ENCODE results near the gene EVI5.

The EVI5 gene

DNA sequence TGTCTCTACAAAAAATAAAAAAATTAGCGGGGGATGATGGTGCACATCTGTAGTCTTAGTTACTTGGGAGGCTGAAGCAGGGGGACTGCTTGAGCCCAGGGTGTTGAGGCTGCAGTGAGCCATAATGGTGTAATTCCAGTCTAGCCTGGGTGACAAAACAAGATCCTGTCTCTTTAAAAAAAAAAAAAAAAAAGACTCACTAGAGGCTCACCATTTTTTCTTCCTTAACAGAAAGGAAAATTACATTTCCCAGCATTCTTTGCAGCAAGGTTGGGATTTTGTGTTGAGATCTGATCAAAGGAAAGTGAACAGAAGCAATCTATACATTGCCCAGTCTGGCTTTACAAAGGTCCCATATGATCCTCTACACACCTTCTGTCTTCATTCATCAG lies 319.7 kb downstream of the EVI5 start:
- in situ Hi-C loops (cut with MboI; ENCODE audit: low sequenced_read_pairs) = no loop called here

DNA sequence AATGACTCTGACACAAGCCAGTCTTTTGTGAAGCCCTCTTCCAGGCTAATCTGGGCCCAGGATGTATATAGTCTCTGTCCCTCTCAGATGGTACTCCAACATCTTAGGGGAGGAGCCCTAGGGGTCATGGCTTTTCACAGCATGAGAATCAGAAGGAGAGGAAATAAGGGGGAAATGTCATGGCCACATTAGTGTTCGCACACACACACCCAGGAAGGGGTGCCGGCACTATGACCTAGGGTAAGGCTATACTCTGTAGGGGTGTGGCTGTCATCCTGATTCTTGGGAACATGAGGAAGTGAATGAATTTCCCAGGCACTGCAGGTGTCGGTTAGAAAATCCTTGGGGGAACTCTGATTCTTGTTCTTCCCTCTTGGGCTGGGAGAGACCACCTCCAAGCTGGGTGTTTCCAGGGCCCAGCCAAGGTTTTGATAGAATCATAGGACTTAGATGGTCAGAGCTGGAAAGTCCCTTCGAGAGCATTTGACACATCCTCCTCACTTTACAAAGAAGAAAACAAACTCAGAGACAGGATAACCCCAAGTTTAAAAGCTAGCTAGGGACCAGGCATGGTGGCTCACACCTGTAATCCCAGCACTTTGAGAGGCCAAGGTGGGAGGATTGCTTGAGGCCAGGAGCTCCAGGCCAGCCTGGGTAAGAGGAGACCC lies 320.2 kb downstream of the EVI5 start:
- in situ Hi-C loops (cut with MboI; ENCODE audit: low sequenced_read_pairs) = no loop called here

DNA sequence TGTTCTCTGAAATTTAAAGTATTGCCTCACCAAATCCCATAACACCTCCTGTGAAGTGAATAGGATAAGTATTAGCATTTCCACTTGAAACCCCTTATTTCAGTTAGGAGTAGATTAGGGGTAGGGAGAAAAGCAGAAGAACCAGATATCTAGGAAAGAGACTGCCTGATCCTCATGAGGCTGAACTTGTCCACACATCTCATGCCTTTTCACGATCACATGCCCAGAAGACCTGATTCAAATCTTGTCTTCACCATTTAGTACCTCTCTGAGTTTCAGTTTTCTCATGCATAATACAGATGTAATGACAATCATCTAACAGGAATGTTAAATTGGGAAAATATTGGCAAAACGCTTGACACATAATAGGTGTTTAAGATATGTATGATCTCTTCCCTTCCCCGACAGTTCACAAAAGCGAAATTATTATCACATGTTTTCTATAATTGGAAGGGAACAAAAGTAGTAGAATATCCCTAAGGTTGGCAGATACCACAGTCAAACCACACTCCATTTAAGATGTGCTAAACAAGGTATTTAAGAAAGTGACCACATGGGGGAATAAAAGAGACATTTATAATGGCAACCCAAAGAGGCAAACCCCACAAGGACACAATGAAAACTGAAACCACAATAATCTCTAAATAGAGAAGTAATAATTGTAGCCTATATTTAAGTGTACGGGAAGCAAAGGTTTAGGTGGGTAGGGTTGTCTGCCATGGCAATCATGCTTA lies 323.4 kb downstream of the EVI5 start:
- in situ Hi-C loops (cut with MboI; ENCODE audit: low sequenced_read_pairs) = no loop called here

DNA sequence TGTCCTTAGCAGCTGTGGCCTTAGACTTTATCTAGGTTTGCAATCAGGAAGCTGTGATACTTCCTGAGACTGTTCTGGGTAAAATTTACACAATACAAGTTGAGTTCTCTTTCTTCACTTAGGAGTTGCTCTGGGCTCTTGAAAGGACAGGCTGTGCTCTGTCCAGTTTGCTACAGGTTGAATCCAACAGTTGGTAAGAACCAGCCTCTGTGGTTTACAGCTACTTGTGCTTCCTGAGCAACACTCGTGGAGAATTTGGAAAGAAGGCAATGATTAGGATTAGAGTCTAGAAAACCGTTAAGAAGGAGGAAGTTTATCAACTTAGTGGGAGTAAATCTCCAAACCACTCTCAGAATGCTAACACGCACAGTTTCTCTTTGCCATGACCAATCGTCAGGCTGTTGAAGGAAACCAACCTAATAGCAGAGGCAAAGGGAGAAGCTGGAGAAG lies 325.0 kb downstream of the EVI5 start:
- in situ Hi-C loops (cut with MboI; ENCODE audit: low sequenced_read_pairs) = no loop called here
